MM.1S (cell line): ENCODE results near the gene TRAPPC6A.

Experiments used
- CTCF ChIP-seq: fragments of 300-600 bp; sonication (generic); IDR thresholded peaks from 2 replicates; pipeline ENCODE4 v1.5.1; 2016; ENCODE audit warnings: antibody characterized with exemption, low read length, mixed read lengths
- EZH2phosphoT487 ChIP-seq: fragments of 300-600 bp; sonication (generic); IDR thresholded peaks from 2 replicates; pipeline ENCODE4 v1.6.1; 2018; ENCODE audit warnings: antibody characterized with exemption, low read length

- TF ChIP-seq CTCF (no peak), EZH2phosphoT487 (no peak)
Observed at GRCh38 chr19:45195764-45196163, 17.7 kb upstream of the TRAPPC6A start.
